COR-L47 (cell line): ENCODE data around the gene CACHD1.

Experiments
- DNase-seq: peaks from one replicate; lab custom pipeline; 2025; lab: John Stamatoyannopoulos, UW

CACHD1 gene

GRCh38 chr1:64659478-64660138 lies 189.7 kb downstream of the CACHD1 start:
- no peak for DNase-seq

DNA sequence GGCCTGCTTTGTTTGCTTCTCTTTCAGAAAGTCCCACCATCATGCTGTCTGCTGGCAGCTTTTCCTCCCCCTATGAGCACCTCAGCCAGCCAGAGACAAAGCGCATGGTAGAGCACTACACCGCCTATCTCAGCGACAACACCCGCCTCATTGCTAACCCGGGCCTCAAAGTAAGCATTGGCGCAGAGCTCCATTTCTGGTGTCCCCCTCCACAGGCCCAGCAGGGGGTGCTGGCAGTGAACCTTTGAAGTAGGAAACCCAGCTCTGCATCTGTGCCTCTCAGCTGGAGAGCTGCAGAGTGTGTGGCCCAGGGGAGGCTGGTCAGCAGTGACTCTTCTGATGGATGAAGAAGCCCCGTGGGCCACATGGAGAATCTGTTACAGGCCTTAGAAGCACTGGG lies 193.7 kb downstream of the CACHD1 start:
- no peak for DNase-seq

DNA sequence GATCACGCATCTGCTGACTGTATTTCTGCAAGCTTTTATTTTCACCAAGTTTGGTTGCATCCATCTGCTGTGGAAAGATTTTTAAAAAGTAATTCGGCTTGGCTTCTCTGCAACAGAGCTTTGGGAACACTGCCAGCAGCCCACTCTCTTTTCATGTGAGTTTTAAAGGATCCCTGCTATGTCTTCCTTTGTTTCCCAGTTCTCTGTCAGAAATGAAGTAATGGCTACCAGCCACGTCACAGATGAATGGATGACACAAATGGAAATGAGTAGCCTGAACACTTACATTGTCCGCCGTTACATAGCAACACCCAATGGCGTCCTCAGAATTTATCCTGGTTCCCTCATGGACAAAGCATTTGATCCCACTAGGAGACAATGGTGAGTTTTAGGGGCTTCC lies 194.4 kb downstream of the CACHD1 start:
- DNase-seq = no peak

DNA sequence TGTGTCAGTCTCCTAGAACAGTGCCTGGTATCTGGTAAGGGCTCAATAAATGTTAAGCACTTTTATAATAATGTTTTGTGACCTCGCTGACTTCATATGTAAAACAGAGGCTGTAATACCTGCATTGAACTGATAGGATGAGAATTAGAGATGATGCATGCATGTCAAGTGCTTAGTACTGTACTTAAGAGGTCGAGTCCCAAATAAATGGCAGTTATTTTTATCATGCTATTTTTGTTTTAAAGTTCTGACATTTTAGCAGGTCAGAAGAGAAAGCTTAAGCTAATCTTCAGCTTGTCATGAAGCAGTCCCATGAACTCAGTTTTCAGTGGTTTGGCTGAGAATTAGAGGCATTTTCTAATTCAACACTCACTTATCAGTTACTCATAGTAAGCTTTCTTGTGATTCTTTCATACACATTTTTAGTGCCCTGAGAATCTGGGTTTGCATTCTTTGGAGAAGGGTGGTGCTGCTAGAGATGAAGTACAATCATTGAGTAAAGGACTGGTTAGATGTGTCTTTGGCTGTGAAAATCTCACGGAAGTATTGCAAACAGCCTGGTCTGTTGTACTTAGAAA lies 199.3 kb downstream of the CACHD1 start:
- DNase-seq = no peak

DNA sequence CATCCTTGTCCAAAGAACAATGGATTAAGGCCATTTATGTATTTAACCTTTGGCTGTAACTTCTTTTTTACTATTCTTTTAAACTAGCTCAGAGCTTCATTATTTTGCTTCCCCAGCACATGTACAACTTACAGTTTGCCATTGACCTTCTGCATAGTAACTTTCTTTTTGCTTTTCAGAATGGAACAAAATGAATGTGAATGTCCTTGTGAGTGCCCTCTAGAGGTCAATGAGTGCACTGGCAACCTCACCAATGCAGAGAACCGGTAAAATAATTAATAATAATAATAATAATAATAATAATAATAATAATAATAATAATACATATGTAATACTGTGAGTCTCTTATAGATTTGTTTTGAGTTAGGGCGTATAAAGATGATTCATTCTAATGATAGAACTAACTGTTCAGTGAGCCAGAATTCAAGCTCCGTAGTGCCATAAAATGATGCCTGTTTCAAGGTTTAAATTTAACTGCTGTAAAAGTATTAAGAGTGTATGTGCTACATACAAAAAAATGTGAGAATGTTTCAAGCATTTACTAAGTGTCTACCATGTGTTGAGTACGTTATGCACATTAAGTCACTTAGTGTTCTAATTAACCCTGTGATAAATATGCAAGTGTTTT lies 205.9 kb downstream of the CACHD1 start:
- no peak for DNase-seq

GRCh38 chr1:64676386-64676785 lies 206.5 kb downstream of the CACHD1 start:
- DNase-seq = no peak

DNA sequence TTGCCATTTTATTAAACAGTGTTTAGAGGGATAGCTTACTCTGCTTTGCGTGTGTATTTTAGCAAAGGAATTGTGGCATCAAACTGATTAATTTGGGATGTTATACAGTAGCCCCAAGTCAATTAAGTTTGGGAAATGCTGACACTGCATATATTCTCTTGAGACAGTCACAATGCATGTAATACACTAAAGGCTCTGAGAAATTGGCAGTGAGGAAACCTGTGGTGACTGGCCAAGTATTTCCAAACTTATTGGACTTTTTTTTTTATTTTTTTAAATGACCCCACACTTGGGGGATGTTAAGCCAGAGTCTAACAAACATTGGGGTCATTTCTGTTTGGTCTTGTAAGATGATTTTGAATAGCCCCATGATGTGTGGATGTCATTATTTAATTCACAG lies 207.6 kb downstream of the CACHD1 start:
- DNase-seq = no peak

GRCh38 chr1:64678366-64678765 lies 208.4 kb downstream of the CACHD1 start:
- no peak for DNase-seq

- DNase-seq = no peak
These were observed 209.2 kb downstream of the CACHD1 start for GRCh38 chr1:64679177-64679576.

- DNase-seq = no peak
These were observed 210.7 kb downstream of the CACHD1 start for GRCh38 chr1:64680599-64680998.

DNA sequence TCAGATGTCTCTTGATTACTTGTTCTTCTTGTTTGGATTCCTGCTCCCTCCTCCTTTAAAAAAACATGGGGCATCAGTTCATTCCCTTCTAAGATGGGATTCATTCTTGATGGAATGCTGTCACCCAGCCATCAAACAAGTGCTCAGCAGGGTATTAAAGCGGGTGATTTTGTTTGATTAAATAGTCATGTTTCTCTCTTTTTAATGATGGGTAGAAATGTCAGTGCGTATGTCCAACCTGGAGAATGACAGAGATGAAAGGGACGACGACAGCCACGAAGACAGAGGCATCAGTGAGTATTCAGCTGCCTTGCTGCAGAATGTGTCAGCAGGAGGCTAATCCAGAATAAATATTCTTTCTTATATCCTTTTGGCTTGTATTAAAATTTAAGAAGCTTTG lies 211.1 kb downstream of the CACHD1 start:
- DNase-seq = no peak

DNA sequence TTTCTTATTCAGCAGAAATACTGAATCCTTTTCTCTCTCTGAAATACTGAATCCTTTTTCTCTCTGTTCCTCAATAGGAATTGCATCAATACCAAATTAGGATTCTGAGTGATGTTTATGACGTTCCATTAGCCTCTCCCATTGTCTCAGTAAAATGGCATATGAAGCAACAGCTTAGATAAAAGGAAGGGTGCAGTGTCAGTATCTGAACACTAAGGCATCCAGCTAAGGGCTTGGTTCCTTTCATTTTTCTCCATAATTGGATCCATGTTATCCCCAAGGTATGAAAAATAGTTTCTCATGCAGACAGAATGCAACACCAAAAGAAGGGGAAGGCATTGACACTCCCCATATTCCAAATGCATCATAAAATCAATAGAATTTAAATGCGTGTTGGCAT lies 213.5 kb downstream of the CACHD1 start:
- no peak for DNase-seq

DNA sequence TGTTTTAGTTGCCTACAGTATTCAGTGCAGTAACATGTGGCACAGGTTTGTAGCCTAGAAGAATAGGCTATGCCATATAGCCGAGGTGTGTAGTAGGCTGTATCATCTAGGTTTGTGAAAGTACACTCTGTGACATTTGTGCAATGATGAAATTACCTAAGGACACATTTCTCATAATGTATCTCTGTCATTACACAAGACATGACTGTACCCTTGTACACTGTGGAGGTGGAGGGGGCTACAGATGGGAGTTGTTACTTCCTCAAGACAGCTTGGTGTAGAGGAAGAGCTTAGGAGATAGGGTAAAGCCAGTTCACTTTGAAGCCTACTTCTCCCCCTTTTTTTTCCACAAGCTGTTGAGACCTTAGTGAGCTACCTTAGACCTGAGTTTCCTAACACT lies 215.3 kb downstream of the CACHD1 start:
- no peak for DNase-seq

GRCh38 chr1:64685765-64686341 lies 215.9 kb downstream of the CACHD1 start:
- DNase-seq = no peak

- no peak for DNase-seq
These were observed 217.1 kb downstream of the CACHD1 start for GRCh38 chr1:64686828-64687724.

GRCh38 chr1:64687725-64688327 lies 217.9 kb downstream of the CACHD1 start:
- no peak for DNase-seq

GRCh38 chr1:64691626-64692025 lies 221.7 kb downstream of the CACHD1 start:
- no peak for DNase-seq

- DNase-seq = no peak
These were observed 223.0 kb downstream of the CACHD1 start for GRCh38 chr1:64692911-64693310.

GRCh38 chr1:64693406-64693805 lies 223.5 kb downstream of the CACHD1 start:
- DNase-seq = no peak

DNA sequence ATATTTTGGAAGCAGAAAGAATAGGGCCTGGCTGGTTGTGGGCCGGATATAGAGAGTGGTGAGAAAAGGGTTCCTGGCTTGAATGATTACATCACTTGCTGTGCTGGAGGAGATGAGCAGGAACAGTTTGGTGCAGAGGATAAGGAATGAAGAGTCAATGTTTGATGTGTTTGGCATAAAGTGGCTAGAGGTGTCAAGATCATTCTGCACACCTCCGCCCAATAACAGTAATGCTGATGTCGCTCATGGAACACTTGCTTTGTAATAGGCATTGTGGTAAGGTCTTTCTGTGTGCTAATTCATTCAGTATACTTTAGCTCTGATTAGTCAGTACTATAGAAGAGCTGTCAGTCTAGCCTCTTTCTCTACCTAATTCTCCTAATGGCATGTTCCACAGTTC lies 226.9 kb downstream of the CACHD1 start:
- no peak for DNase-seq

DNA sequence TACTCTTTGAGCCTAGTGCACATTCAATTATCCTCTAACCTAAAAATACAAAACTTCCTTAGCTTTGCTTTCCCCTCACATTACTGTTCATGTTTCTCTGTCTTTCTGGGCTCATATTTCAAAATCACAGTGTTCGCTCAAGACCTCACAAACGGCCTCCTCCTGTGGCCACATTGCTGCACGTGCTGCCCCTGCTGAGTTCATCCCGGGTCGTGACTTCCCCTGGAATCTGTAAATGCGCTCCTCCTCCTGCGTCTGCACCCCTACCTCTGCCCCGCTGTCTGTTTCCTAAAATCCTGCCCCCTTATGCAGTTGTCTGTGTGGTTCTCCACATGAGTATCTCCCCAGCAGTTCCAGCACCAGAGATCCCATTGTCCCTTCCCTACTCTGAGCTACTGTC lies 229.4 kb downstream of the CACHD1 start:
- no peak for DNase-seq

DNA sequence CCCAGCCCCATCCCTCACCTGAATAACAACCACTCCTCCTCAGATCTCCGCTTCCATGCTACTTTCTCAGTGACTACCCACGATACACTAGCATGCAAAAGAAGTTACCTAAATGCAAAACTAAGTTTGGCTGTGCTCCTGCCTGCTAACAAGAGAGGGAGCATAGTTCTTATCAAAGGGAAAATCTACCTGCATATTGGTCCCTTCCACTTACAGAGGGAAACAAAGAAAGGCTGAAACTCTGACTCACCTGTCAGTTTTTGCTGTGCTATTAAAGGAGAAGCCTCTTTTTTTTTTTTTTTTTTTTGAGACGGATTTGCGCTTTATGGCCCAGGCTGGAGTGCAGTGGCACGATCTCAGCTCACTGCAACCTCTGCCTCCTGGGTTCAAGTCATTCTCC lies 231.1 kb downstream of the CACHD1 start:
- no peak for DNase-seq
